IPS-11a (cell line): Measurements from ENCODE around the gene AFAP1.

ENCODE experiments used
- H3K4me3 ChIP-seq: one replicate; pipeline ENCODE4 v1.5.1; 2013; ENCODE audit warnings: low read depth, low read length, control low read depth

AFAP1 gene

GRCh38 chr4:7845493-7846128 lies 94.0 kb downstream of the AFAP1 start:
- H3K4me3 ChIP-seq = no peak overlapping the region

- no peak overlapping the region for H3K4me3 ChIP-seq
Observed at GRCh38 chr4:7844594-7844991, 95.1 kb downstream of the AFAP1 start.

- no peak overlapping the region for H3K4me3 ChIP-seq
Observed at GRCh38 chr4:7843831-7844593, 95.6 kb downstream of the AFAP1 start.

GRCh38 chr4:7842384-7843279 lies 97.0 kb downstream of the AFAP1 start:
- H3K4me3 ChIP-seq = no peak overlapping the region

GRCh38 chr4:7841894-7842293 lies 97.8 kb downstream of the AFAP1 start:
- no peak overlapping the region for H3K4me3 ChIP-seq

- H3K4me3 ChIP-seq = no peak overlapping the region
Observed at GRCh38 chr4:7841071-7841470, 98.6 kb downstream of the AFAP1 start.

- H3K4me3 ChIP-seq = no peak overlapping the region
Observed at GRCh38 chr4:7839856-7840255, 99.8 kb downstream of the AFAP1 start.

GRCh38 chr4:7838136-7838782 lies 101.4 kb downstream of the AFAP1 start:
- no peak overlapping the region for H3K4me3 ChIP-seq

GRCh38 chr4:7837597-7838135 lies 102.0 kb downstream of the AFAP1 start:
- no peak overlapping the region for H3K4me3 ChIP-seq

GRCh38 chr4:7831858-7832730 lies 107.6 kb downstream of the AFAP1 start:
- H3K4me3 ChIP-seq = no peak overlapping the region

- no peak overlapping the region for H3K4me3 ChIP-seq
Observed at GRCh38 chr4:7831330-7831729, 108.3 kb downstream of the AFAP1 start.

GRCh38 chr4:7830747-7831146 lies 108.9 kb downstream of the AFAP1 start:
- no peak overlapping the region for H3K4me3 ChIP-seq

- H3K4me3 ChIP-seq = no peak overlapping the region
Observed at GRCh38 chr4:7829652-7830580, 109.7 kb downstream of the AFAP1 start.

GRCh38 chr4:7828793-7829301 lies 110.8 kb downstream of the AFAP1 start:
- H3K4me3 ChIP-seq = no peak overlapping the region

GRCh38 chr4:7828011-7828720 lies 111.5 kb downstream of the AFAP1 start:
- no peak overlapping the region for H3K4me3 ChIP-seq

GRCh38 chr4:7827566-7827965 lies 112.1 kb downstream of the AFAP1 start:
- H3K4me3 ChIP-seq = no peak overlapping the region

- H3K4me3 ChIP-seq = no peak overlapping the region
Observed at GRCh38 chr4:7826909-7827306, 112.8 kb downstream of the AFAP1 start.
